SK-N-DZ (cell line): Measurements from ENCODE around the gene EML6.

Source experiments
- DNase-seq: peaks from one replicate; pipeline ENCODE4 v3.0.0-alpha.2; 2015; ENCODE audit warnings: low spot score

EML6 gene

GRCh38 chr2:54945391-54946219 lies 222.1 kb downstream of the EML6 start:
- DNase-seq = no peak

DNA sequence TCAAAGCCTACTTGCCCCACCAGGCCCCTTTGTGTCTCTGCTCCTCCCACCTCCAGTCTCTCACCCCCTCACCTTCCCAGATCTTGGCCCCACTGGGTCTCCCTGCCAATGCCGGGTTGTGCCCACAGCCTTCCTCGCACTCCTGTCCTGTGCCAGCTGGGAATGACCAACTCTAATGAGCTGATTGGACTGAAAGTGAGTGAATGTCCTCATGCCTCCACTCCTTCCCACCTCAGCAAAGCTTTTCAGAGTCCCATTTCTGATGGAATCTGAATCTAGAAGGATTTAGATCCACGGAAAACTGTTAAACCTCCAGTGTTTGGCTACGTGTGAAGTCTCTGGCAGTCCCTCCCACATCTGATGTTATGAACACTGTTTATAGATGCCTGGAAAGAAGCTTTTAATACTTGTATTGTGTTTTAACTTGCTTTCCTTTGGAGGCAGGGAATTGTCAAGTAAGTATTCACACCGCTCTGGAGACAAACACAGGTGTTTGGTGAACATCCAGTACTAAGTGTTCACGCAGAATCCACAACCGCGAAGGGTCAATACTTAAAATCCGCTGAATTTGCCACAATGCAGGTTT lies 222.9 kb downstream of the EML6 start:
- DNase-seq = no peak

GRCh38 chr2:54947136-54947535 lies 223.7 kb downstream of the EML6 start:
- DNase-seq = no peak

DNA sequence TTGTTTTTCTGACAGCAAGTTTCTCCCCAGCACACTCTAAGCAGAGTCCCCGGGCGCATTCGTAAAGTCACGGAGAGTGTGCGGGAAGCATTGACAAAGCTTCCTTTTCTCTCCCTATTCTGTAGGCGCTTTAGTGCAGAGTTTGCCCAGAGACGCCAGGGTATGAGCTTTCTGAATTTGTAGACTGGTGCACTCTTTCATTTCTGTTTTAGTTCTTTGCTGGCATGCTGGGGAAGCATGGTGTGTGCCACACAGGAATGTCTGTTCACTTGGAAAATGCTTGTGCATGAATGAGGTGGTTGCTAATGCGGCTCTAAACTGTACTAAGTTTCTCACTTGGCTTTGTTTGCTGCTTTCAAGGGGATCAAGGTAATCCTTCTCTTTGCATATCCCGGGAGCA lies 224.2 kb downstream of the EML6 start:
- no peak for DNase-seq

- DNase-seq = no peak
Measured at GRCh38 chr2:54948120-54948519, 224.7 kb downstream of the EML6 start.

DNA sequence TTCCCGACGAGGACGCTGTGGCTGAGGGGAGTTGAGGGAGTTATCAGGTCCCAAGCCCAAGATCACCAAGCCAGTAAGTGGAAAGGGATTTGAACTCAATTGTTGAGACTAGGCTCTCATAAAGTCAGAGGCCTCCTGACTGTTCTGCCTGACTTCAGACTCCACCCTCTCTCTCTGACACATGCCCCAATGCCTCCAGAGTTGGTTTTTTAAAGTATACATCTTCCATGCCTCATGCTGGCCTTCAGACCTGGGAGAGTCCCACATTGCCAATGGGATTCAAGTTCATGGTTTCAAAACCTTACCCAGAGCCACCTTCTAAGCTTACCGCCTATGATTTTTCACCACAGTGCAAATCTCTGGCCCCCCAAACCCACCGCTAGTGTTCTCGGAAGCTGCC lies 226.0 kb downstream of the EML6 start:
- DNase-seq = no peak

GRCh38 chr2:54950811-54951210 lies 227.3 kb downstream of the EML6 start:
- DNase-seq = peak; percentile 16

GRCh38 chr2:54952425-54952824 lies 229.0 kb downstream of the EML6 start:
- no peak for DNase-seq

GRCh38 chr2:54952978-54953456 lies 229.6 kb downstream of the EML6 start:
- no peak for DNase-seq

DNA sequence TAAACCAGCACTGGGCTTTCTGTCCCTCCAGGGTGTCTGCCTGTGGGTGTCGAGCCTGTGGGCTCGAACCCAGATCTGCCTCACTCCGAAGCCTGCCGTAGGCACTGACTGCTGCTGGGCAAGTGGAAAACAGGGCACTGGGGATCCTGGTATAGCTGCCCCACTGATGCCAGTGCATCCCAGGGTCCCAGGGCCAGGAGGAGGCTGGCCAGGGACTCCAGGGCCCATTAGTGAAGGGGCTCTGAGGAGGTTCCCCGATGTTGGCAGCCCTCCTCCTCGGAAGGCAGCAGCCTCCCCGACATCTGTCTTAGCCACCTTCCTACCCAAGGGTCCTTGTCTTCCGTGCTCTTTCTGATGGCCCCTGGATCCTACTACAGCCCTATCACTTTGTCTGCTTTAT lies 230.7 kb downstream of the EML6 start:
- no peak for DNase-seq

DNA sequence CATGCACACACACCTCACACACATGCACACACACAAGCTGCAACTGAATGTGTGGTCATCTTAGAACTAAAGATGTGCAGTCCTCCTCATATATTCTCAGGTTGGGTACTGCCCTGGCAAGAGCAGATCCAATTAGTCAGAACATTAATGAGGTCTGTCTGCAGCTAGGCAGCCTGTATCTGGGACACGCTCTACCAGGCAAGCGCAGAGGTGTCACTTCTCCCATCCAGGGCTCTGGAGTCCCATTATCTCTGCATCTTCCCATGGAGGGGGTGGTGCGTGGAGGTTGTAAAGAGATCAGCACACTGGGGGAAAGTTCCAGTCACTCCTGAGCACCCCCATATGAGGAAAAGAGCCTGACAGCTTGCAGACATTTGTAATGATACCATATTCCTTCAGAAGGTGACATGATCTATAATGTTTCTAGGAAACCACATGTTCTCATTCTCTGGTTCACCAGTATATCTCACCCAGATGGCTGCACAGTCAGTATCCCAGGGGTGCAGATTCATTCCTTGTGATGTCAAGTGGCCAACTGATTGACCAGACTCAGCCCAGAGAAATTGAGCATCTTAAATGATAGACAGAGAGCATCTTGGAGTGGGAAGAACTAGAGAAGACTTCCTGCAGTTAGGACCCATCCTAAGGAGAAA lies 231.4 kb downstream of the EML6 start:
- peak; percentile 44 for DNase-seq

GRCh38 chr2:54955358-54956110 lies 232.1 kb downstream of the EML6 start:
- no peak for DNase-seq

DNA sequence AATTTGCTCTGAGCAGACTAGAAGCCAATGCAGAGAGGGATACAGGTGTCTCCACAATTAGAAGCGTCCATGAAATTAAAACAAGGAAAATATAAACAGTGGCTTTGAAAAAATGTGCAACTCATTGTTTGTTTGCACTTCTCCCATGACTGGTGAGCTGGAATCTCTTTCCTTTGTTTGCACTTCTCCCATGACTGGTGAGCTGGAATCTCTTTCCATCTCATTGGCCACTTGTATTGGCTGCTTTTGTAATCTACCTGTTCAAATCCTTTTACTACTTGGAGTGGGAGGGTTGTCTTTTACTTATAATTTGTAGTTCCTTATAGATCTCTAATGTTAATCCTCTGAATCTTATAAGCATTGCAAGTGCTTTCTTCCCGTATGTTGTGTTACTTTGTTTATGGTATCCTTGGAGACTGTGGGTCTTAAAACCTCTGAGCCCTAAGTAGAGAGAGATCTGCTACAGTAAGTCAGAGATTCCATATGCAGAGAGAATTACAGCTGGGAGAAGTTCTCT lies 232.7 kb downstream of the EML6 start:
- no peak for DNase-seq

GRCh38 chr2:54957321-54957999 lies 234.0 kb downstream of the EML6 start:
- DNase-seq = peak; percentile 53

DNA sequence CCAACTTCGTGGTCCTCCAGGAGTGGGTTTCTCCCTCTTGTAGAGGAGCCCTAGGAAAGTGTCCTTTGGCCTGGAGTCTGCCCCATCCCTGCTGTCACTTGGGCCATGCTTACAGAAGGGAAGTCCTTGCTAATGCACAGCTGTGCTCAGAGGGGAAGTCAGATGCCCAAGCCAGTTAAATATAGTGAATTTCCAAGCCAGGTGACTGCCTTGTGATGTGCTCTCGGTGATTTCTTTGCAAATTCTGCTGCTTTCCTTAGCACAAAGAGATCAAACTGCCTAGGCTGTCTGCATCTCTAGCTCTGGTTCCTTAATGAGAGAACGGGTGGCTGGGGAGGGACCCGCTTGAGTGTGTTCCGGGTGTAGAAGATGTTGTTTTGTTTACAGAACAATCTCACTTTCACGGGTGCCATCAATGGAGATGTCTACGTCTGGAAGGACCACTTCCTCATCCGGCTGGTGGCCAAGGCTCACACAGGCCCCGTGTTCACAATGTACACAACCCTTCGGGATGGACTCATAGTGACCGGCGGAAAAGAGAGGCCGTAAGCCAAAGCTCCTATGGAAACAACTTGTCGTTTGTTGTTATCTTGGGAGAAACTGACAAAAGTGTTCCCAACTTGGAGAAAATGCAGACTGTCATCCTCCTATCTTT lies 235.4 kb downstream of the EML6 start:
- no peak for DNase-seq

GRCh38 chr2:54960164-54960563 lies 236.7 kb downstream of the EML6 start:
- no peak for DNase-seq

GRCh38 chr2:54962511-54962910 lies 239.0 kb downstream of the EML6 start:
- no peak for DNase-seq

- no peak for DNase-seq
Measured at GRCh38 chr2:54962935-54963440, 239.5 kb downstream of the EML6 start.

DNA sequence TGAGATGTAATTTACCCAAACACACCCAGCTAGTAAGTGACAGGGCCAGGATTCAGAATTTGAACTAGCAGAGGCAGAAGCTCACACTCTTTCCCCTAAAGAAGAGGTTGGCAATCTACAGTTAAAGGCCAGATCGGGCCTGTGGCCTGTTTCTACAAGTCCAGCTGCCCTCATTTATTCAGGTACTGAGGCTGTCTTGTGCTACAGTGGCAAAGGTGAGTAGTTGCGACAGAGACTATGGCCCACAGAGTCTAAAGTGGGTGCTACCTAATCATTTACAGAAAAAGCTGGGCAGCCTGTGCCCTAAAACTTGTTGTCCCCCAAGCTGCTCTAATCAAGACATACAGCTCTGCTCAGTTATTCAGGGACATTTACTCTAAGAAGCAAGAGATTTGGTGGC lies 240.0 kb downstream of the EML6 start:
- DNase-seq = no peak

DNA sequence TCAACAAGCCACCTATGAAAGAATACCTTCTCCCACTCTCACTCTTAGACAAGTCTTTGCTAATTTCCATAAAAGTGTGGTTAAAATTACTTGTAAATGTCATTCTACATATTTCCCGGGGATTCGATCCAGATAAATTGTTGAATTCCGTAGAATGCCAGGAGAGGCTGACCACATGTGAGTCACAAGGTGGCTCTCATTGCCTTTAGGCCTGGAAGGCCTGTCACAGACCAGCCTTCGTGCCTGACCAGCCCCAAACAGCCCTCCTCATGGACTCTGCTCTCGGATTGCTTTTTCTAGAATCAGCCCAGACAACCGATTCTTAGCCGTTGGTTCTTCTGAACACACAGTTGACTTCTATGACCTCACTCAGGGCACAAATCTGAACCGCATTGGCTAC lies 240.8 kb downstream of the EML6 start:
- DNase-seq = no peak
